H1 (cell line): Measurements from ENCODE around the gene PPIB. TPM values are rescaled to one million over a fixed set of nuclear protein-coding genes. Genes with fewer than 3 reads are reported as not detected.

ENCODE experiments used
- CTCF ChIA-PET: fragments of 300-600 bp; sonication (Branson Sonifier 250); formaldehyde crosslinking; loops from one replicate; lab custom pipeline; 2021; ENCODE audit not compliant: partially characterized antibody; lab: Charles Lee
- POLR2A ChIA-PET: fragments of 300-600 bp; sonication (Branson Sonifier 250); formaldehyde crosslinking; loops from one replicate; lab custom pipeline; 2021; ENCODE audit warnings: inconsistent platforms; ENCODE audit not compliant: partially characterized antibody; lab: Charles Lee
- DNase-seq, 2 experiments: peaks; one replicate each; pipeline versions ENCODE4 v3.0.0 to v3.0.0-alpha.2; 2010 to 2022; ENCODE audit warnings: low spot score in 2 of 2, low read depth in 1 of 2, mixed read lengths in 1 of 2
- FAIRE-seq: peaks from 2 replicates; lab custom pipeline; 2011; peaks lifted over from hg19 to GRCh38; lab: Jason Lieb, UNC
- H2AFZ ChIP-seq: 2 replicates; pipeline ENCODE4 v1.8.1; 2012; ENCODE audit warnings: low read length, inconsistent platforms
- H2AK5ac ChIP-seq: 2 replicates; pipeline ENCODE4 v1.6.1; 2013; ENCODE audit warnings: low read depth, low read length
- H2BK120ac ChIP-seq: replicated peaks from 2 replicates; pipeline ENCODE3; 2013; ENCODE audit warnings: low read depth, low read length, inconsistent platforms
- H2BK12ac ChIP-seq: 2 replicates; pipeline ENCODE4 v1.6.1; 2013; ENCODE audit warnings: low read depth, low read length
- H2BK15ac ChIP-seq: 2 replicates; pipeline ENCODE4 v1.6.1; 2013; ENCODE audit warnings: low read length
- H2BK20ac ChIP-seq: 2 replicates; pipeline ENCODE4 v1.6.1; 2013; ENCODE audit warnings: low read length
- H2BK5ac ChIP-seq: 2 replicates; pipeline ENCODE4 v1.6.1; 2013; ENCODE audit warnings: low read depth, low read length
- H3K14ac ChIP-seq: 2 replicates; pipeline ENCODE4 v1.6.1; 2013; ENCODE audit warnings: inconsistent platforms; ENCODE audit not compliant: insufficient read length
- H3K18ac ChIP-seq: 2 replicates; pipeline ENCODE4 v1.6.1; 2013; ENCODE audit warnings: low read length; ENCODE audit errors: extremely low read depth
- H3K23ac ChIP-seq: 2 replicates; pipeline ENCODE4 v1.6.1; 2013; ENCODE audit warnings: inconsistent platforms; ENCODE audit not compliant: insufficient read length
- H3K23me2 ChIP-seq: 2 replicates; pipeline ENCODE4 v1.6.1; 2013; ENCODE audit warnings: low read depth, low read length
- H3K27ac ChIP-seq: 2 replicates; pipeline ENCODE4 v1.6.1; 2011; ENCODE audit warnings: low read depth, low read length, inconsistent platforms
- H3K27me3 ChIP-seq, 4 experiments: replicated peaks in 1 of 4; 1 replicate in 1 of 4; 2 replicates in 3 of 4; pipeline versions ENCODE4 v1.6.1 to v1.8.1; 2011 to 2013; ENCODE audit warnings: low read length in 3 of 4, mild to moderate bottlenecking in 3 of 4, inconsistent platforms in 2 of 4, mixed read lengths in 2 of 4, moderate library complexity in 1 of 4; ENCODE audit not compliant: control insufficient read depth in 3 of 4, insufficient read depth in 3 of 4; ENCODE audit errors: extremely low read depth in 1 of 4
- H3K36me3 ChIP-seq, 4 experiments: 2 replicates each; pipeline versions ENCODE4 v1.6.1 to v1.8.1; 2011 to 2013; ENCODE audit warnings: mild to moderate bottlenecking in 4 of 4, low read length in 3 of 4, moderate library complexity in 2 of 4, control low read depth in 1 of 4, inconsistent platforms in 1 of 4; ENCODE audit not compliant: insufficient read depth in 4 of 4, control insufficient read depth in 2 of 4
- H3K4ac ChIP-seq: replicated peaks from 2 replicates; pipeline ENCODE3; 2013; ENCODE audit warnings: low read length, low read depth, mixed read lengths, inconsistent platforms; ENCODE audit not compliant: insufficient read length
- H3K4me1 ChIP-seq, 4 experiments: replicated peaks in 1 of 4; 1 replicate in 1 of 4; 2 replicates in 3 of 4; pipeline versions ENCODE4 v1.6.1 to v1.8.1; 2011 to 2013; ENCODE audit warnings: low read length in 3 of 4, inconsistent platforms in 2 of 4, mixed read lengths in 1 of 4; ENCODE audit not compliant: insufficient read depth in 4 of 4, control insufficient read depth in 3 of 4
- H3K4me2 ChIP-seq, 2 experiments: 2 replicates each; pipeline versions ENCODE4 v1.6.1 to v1.8.1; 2011 to 2013; ENCODE audit warnings: low read depth in 2 of 2, low read length in 2 of 2, control low read depth in 1 of 2, inconsistent platforms in 1 of 2, mild to moderate bottlenecking in 1 of 2; ENCODE audit not compliant: insufficient read depth in 1 of 2
- H3K4me3 ChIP-seq, 4 experiments: fragments of 200-600, 300-600 bp in 1 of 4; sonication (generic), shearing (Covaris generic), sonication (Bioruptor Twin) in 1 of 4; 2 replicates each; pipeline versions ENCODE4 v1.5.1 to v1.8.1; 2011 to 2016; ENCODE audit warnings: low read length in 4 of 4, low read depth in 3 of 4, control low read depth in 2 of 4, inconsistent platforms in 2 of 4, mild to moderate bottlenecking in 2 of 4, mixed read lengths in 1 of 4, moderate library complexity in 1 of 4; ENCODE audit not compliant: insufficient read depth in 2 of 4; ENCODE audit errors: extremely low read depth in 1 of 4
- H3K56ac ChIP-seq: replicated peaks from 2 replicates; pipeline ENCODE3; 2013; ENCODE audit warnings: low read depth, mild to moderate bottlenecking, mixed read lengths, low read length, inconsistent platforms; ENCODE audit not compliant: insufficient read length
- H3K79me1 ChIP-seq: 2 replicates; pipeline ENCODE4 v1.6.1; 2013; ENCODE audit warnings: low read depth, low read length, control low read depth
- H3K79me2 ChIP-seq, 2 experiments: 2 replicates each; pipeline versions ENCODE4 v1.6.1 to v1.8.1; 2012 to 2013; ENCODE audit warnings: low read length in 2 of 2, mild to moderate bottlenecking in 2 of 2, inconsistent platforms in 1 of 2; ENCODE audit not compliant: insufficient read depth in 2 of 2, control insufficient read depth in 1 of 2
- H3K9ac ChIP-seq, 4 experiments: replicated peaks in 1 of 4; 1 replicate in 1 of 4; 2 replicates in 3 of 4; pipeline versions ENCODE4 v1.6.1 to v1.8.1; 2011 to 2013; ENCODE audit warnings: low read depth in 3 of 4, low read length in 3 of 4, control low read depth in 2 of 4, mild to moderate bottlenecking in 2 of 4, moderate library complexity in 2 of 4, inconsistent platforms in 1 of 4; ENCODE audit errors: extremely low read depth in 1 of 4
- H3K9me3 ChIP-seq, 2 experiments: 2 replicates each; pipeline versions ENCODE4 v1.6.1 to v1.8.1; 2012 to 2013; ENCODE audit warnings: mild to moderate bottlenecking in 2 of 2, moderate library complexity in 2 of 2, control low read depth in 1 of 2, inconsistent platforms in 1 of 2, low read depth in 1 of 2, low read length in 1 of 2, mixed read lengths in 1 of 2; ENCODE audit not compliant: insufficient read depth in 2 of 2
- H4K20me1 ChIP-seq, 2 experiments: replicated peaks in 1 of 2; 2 replicates each; pipeline versions ENCODE3 to v1.8.1; 2011 to 2013; ENCODE audit warnings: inconsistent platforms in 2 of 2, low read length in 2 of 2, mild to moderate bottlenecking in 1 of 2; ENCODE audit not compliant: insufficient read depth in 2 of 2, control insufficient read depth in 1 of 2
- H4K5ac ChIP-seq: 2 replicates; pipeline ENCODE4 v1.6.1; 2013; ENCODE audit warnings: low read length, low read depth, mixed read lengths, inconsistent platforms; ENCODE audit not compliant: insufficient read length
- H4K8ac ChIP-seq: 2 replicates; pipeline ENCODE4 v1.8.0; 2013; ENCODE audit warnings: mild to moderate bottlenecking, moderate library complexity, low read length, inconsistent platforms; ENCODE audit not compliant: insufficient read depth; ENCODE audit errors: extremely low read depth
- H4K91ac ChIP-seq: replicated peaks from 2 replicates; pipeline ENCODE3; 2013; ENCODE audit warnings: low read length, mixed read lengths, inconsistent platforms; ENCODE audit not compliant: insufficient read length
- BACH1 ChIP-seq: IDR thresholded peaks from 2 replicates; pipeline ENCODE4 v1.6.1; 2012; ENCODE audit warnings: low read length, improper control_type of control experiment
- CBX8 ChIP-seq: fragments of 300-800, 300-1000 bp; sonication (generic); IDR thresholded peaks from 2 replicates; pipeline ENCODE4 v1.7.1; 2016; ENCODE audit warnings: low read depth, low read length, borderline replicate concordance
- HDAC6 ChIP-seq: IDR thresholded peaks from one replicate; pipeline ENCODE4 v1.7.1; 2012; ENCODE audit warnings: low read depth, mild to moderate bottlenecking, inconsistent platforms, low read length, moderate library complexity
- JUN ChIP-seq: IDR thresholded peaks from 2 replicates; pipeline ENCODE4 v1.6.1; 2011; ENCODE audit warnings: low read depth, mild to moderate bottlenecking, improper control_type of control experiment, low read length
- KDM4A ChIP-seq: IDR thresholded peaks from one replicate; pipeline ENCODE4 v1.7.1; 2012; ENCODE audit warnings: low read depth, mild to moderate bottlenecking, moderate library complexity, low read length, inconsistent platforms; ENCODE audit not compliant: severe bottlenecking
- RAD21 ChIP-seq, 2 experiments: IDR thresholded peaks in 1 of 2; conservative IDR thresholded peaks in 1 of 2; 2 replicates each; pipeline ENCODE4 v1.6.1; 2011; ENCODE audit warnings: low read depth in 2 of 2, low read length in 2 of 2, improper control_type of control experiment in 1 of 2, inconsistent platforms in 1 of 2, mild to moderate bottlenecking in 1 of 2, moderate library complexity in 1 of 2
- RXRA ChIP-seq: IDR thresholded peaks from 2 replicates; pipeline ENCODE4 v1.6.1; 2011; ENCODE audit warnings: low read depth, mild to moderate bottlenecking, low read length, moderate library complexity; ENCODE audit not compliant: insufficient read depth
- TBP ChIP-seq: IDR thresholded peaks from 2 replicates; pipeline ENCODE4 v1.6.1; 2011; ENCODE audit warnings: low read depth, low read length, improper control_type of control experiment
- WGBS, 2 experiments: shearing (Covaris generic) in 1 of 2; methylation state at CpG; one replicate each; pipeline versions ENCODE4 v1.1.6 to v1.1.7; 2013 to 2015; ENCODE audit warnings: low lambda C conversion rate in 2 of 2, mixed read lengths in 2 of 2, inconsistent platforms in 1 of 2, low coverage in 1 of 2, missing lambda C conversion rate in 1 of 2; ENCODE audit not compliant: insufficient replicate concordance in 2 of 2, insufficient coverage in 1 of 2, insufficient read length in 1 of 2; ENCODE audit errors: extremely low coverage in 1 of 2, missing lambda C conversion rate in 1 of 2; 5-methylcytosine and 5-hydroxymethylcytosine counted together
- polyA plus RNA-seq, 7 experiments: library from polyadenylated mRNA; depleted of rRNA in 3 of 7; stranded (reverse) in 5 of 7; unstranded in 2 of 7; fragments of >200 nt in 5 of 7; fragments of 200-250 nt in 2 of 7; gene quantifications; 1 replicate in 5 of 7; 2 replicates in 1 of 7; 4 replicates in 1 of 7; pipeline versions ENCODE4 v1.2.1 to v1.2.3, GENCODE V29; 2011 to 2013; ENCODE audit warnings: missing spikeins in 2 of 7, mixed read lengths in 2 of 7
- total RNA-seq: library from RNA; stranded (reverse); fragmentation: NEBNext Ultra II Directional; extraction: Animal tissue kit (Norgen Biotek cat#: 25700); gene quantifications from 2 replicates; pipeline ENCODE4 v1.2.1, GENCODE V29; 2021

The PPIB gene
- total and polyA plus RNA-seq, 2 of the 8 experiments (the other 6 are each of a cell fraction or from before 2014, with no cell fraction given): 558 to 579 TPM

DNA sequence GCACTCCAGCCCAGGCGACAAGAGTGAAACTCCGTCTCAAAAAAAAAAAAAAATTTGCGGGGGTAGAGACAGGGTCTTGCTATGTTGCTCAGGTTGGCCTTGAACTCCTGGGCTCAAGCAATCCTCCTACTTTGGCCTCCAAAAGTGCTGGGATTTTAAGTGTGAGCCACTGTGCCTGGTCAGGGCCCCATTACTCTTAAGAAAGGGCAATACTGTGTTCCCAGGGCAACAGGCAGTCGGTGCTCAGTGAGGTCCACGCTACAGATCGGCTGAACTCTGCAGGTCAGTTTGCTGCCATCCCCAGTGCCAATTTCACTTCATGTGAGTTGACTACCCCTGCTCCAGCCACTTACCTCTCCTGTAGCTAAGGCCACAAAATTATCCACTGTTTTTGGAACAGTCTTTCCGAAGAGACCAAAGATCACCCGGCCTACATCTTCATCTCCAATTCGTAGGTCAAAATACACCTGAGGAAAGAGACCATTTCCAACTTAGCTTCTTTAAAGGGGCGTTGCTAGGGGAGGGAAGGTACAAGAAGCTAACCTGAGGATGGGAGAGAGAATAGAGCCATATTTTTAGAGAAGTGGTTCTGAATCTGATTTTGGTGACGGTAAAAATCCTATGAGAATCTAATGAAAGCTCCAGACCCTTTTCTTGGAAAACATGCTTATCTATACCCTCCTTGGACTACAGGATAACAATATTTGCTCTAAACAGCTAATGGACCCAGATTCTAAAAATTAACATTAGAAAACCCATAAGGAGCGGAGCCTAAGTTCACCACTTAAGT lies 939 bp downstream of the PPIB start:
- no peak overlapping the region for H2BK5ac ChIP-seq

More for the DNA sequence above, 939 bp downstream of the PPIB start:
- Histone ChIP-seq H2BK120ac (no peak overlapping the region), H3K79me1 (no peaks in the 10 kb centered on the region; the same call in 1 of the 2 replicates), H4K8ac (peak overlapping the region; percentile 58; the same call in 1 of the 2 replicates), H2BK15ac (no peak overlapping the region), H4K91ac (peak overlapping the region; percentile 86), H3K23me2 (peaks cover 3% of the 10 kb centered on the region; the same call in 1 of the 2 replicates), H2BK20ac (no peak overlapping the region), H2BK12ac (no peak overlapping the region), H3K27me3 (no peaks in the 10 kb centered on the region), H3K27ac (peak overlapping the region; percentile 77; the same call in 1 of the 2 replicates), H3K9ac (peak overlapping the region; percentile 72 to 96 (median 76)), H3K36me3 (peaks cover 24 to 39% (median 35%) of the 10 kb centered on the region in 4 experiments), H4K20me1 (peaks cover 0 to 9% of the 10 kb centered on the region in 2 experiments), H3K4me1 (peaks cover 0 to 13% (median 5%) of the 10 kb centered on the region in 4 experiments), H3K9me3 (no peaks in the 10 kb centered on the region), H3K4me3 (peak overlapping the region; percentile 80 to 88 (median 83)), H3K23ac (no peak overlapping the region), H3K4me2 (peak overlapping the region; percentile 74 to 81), H3K79me2 (peaks cover 0 to 9% of the 10 kb centered on the region in 2 experiments; a peak in 2 of 4 replicates), H2AFZ (no peak overlapping the region), H3K56ac (no peak overlapping the region)
- DNase-seq: no peak
- CTCF ChIA-PET: interaction anchor here (1.1 to 3.3 kb wide), 2 partner anchors 9 to 566 kb away, joined by 3 to 23 read pairs; partner anchors contain the start of gene SNX22
- 73% methylated on average over 12 of the region's 12 CpGs; no CpG with 5 or more reads in 1 of the 2 experiments for WGBS, 2 experiments
- no peak for FAIRE-seq
- TF ChIP-seq KDM4A (no peak), HDAC6 (no peak), CBX8 (no peak), BACH1 (no peak), JUN (no peak), RXRA (no peak), TBP (no peak), RAD21 (IDR thresholded peaks at IDR 0.05 in 1 of 2, conservative IDR thresholded peaks at IDR 0.05 in 1 of 2; ENCODE audit: low read depth in 2 of 2, low read length in 2 of 2) (no peak)
- TF ChIP-seq, all 59 proteins: peak for 0
- no peak overlapping the region for H3K4ac ChIP-seq
- no peak overlapping the region for H3K18ac ChIP-seq
- POLR2A ChIA-PET: interaction anchor here (0.7 to 3.5 kb wide), 3 partner anchors 9 to 225 kb away, joined by 3 to 34 read pairs (median 5); partner anchors contain the start of gene TRIP4
- no peak overlapping the region for H3K14ac ChIP-seq
- H4K5ac ChIP-seq: no peak overlapping the region
- no peak overlapping the region for H2AK5ac ChIP-seq
